ENCODE measurements around the gene MRGPRD. TPM values are rescaled to one million over a fixed set of nuclear protein-coding genes. Genes with fewer than 3 reads are reported as not detected.

The MRGPRD gene
- total RNA-seq, 1 donor from 2014 or later, result not detected

- H3K4me3 ChIP-seq (ENCODE audit: low read depth, low read length), result no peak overlapping the region
- TF ChIP-seq CTCF (conservative IDR thresholded peaks at IDR 0.05; ENCODE audit: low read depth, low read length), result no peak
- DNase-seq (ENCODE audit: low read depth), result no peak
Observed at GRCh38 chr11:68992743-68993255, 12.0 kb upstream of the MRGPRD start.

- DNase-seq (ENCODE audit: low read depth), result no peak
- TF ChIP-seq CTCF (conservative IDR thresholded peaks at IDR 0.05; ENCODE audit: low read depth, low read length), result no peak
- no peak overlapping the region for H3K4me3 ChIP-seq (ENCODE audit: low read depth, low read length)
Observed at GRCh38 chr11:68990995-68991780, 10.4 kb upstream of the MRGPRD start.

GRCh38 chr11:68989936-68990606 lies 9.3 kb upstream of the MRGPRD start:
- DNase-seq (ENCODE audit: low read depth), result no peak
- TF ChIP-seq CTCF (conservative IDR thresholded peaks at IDR 0.05; ENCODE audit: low read depth, low read length), result no peak
- no peak overlapping the region for H3K4me3 ChIP-seq (ENCODE audit: low read depth, low read length)

- DNase-seq (ENCODE audit: low read depth), result no peak
- no peak for TF ChIP-seq CTCF (conservative IDR thresholded peaks at IDR 0.05; ENCODE audit: low read depth, low read length)
Observed at GRCh38 chr11:68988491-68988890, 7.7 kb upstream of the MRGPRD start.

GRCh38 chr11:68987211-68987610 lies 6.4 kb upstream of the MRGPRD start:
- no peak for DNase-seq (ENCODE audit: low read depth)
- no peak for TF ChIP-seq CTCF (conservative IDR thresholded peaks at IDR 0.05; ENCODE audit: low read depth, low read length)

More at GRCh38 chr11:68988491-68988890, 7.7 kb upstream of the MRGPRD start:
- H3K4me3 ChIP-seq (ENCODE audit: low read depth, low read length), result no peak overlapping the region

GRCh38 chr11:68983801-68984200 lies 3.0 kb upstream of the MRGPRD start:
- no peak for TF ChIP-seq CTCF (conservative IDR thresholded peaks at IDR 0.05; ENCODE audit: low read depth, low read length)
- no peak for DNase-seq (ENCODE audit: low read depth)
- no peak overlapping the region for H3K4me3 ChIP-seq (ENCODE audit: low read depth, low read length)

More at GRCh38 chr11:68987211-68987610, 6.4 kb upstream of the MRGPRD start:
- no peak overlapping the region for H3K4me3 ChIP-seq (ENCODE audit: low read depth, low read length)

Data from epithelial cell of proximal tubule (primary cell).